NCI-H345 treated with DMSO at 0.1 percent for 48 hours (cell line): ENCODE data around the gene ANO4.

Experiments
- DNase-seq: peaks from one replicate; lab custom pipeline; 2025; ENCODE audit not compliant: unreplicated experiment; lab: John Stamatoyannopoulos, UW

The ANO4 gene

DNA sequence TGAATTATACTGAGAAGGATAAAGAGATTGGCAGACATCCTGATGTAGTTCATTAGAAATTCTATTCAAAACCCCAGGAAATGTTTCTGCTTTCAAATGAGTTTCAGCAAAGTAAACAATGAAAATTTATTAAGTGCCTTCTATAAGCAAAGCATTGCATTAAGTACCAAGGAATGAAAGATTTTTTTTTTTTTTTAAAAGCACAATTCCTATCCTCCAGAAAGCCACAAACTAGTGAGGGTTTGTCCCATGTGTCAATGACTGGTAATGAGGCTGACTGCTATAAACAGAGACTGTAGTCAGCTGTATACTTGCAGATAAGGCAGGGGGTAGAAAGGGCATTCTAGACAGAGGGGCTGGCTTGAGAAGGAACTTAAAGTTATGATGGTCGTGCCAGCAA is 6.7 kb downstream of the ANO4 start:
- no peak for DNase-seq

DNA sequence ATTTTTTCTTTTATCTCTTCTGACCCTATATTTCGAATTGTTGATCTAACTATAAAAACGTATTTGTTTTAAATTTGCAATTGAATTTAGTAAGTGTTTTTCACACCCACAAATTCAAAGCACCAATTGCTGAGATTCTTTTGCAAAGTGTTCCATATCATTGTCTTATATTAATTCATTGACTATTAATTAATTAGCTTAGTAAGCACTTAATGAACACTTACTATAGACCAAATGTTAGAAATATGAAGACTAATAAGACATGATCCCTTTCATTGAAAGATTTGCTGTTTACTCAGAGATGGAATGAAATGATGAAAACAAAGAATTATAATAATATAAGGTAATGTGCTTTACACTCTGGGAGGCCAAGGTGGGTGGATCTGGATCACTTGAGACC is 14.2 kb downstream of the ANO4 start:
- no peak for DNase-seq

DNA sequence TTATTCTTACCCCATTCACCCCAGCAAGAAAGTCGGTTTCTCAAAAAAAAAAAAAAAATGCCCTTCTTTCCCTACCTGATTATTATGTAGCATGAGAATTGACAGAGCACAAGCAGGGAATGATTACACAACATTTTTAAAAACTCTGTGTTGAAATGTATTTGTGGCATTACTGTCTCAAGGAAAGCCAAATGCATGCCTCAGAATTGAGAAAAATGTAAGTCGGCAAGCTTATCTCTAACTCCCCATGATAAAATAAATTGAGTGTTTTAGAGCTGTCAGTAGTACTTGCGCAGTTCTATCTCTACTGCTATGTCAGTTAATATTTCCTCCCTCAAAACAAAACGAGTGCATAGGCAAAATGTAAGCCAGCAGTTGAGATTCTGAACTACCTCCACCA is 25.7 kb downstream of the ANO4 start:
- no peak for DNase-seq

DNA sequence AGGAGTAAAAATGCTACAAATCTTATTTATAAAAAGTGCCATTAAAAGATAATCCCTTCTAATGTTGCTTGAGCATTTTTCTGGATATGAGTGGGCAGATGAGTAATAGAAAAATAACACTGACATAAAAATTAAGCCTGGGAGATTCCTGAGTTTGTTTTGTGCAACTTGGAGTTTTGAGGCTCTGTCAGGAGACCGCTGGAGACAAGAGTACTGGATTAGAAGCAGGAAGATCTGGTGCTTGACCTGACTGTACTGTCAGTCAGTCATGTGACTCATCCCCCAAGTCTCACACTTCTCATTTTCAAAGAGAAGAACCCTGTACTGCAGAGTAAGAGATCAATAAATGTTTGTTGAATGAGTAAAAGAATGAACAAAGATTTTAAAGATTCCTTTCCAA is 29.4 kb downstream of the ANO4 start:
- no peak for DNase-seq

DNA sequence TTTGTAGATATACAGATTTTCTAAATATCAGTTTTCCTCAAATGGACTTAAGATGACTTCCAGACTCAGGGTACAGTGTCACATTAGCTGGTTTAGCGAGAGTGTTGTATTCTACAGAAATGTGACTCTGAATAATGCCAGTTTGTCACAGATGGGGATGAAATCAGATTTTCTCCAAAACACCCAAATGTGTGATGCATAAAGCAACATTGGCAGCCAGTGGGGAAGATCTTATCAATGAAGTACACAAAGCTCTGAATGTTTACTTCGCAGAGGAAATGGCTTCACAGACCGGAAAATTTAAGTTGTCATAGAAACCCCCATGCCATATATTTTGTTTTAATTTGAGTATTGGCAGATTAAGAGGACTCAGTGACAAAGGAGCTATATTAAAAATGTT is 29.9 kb downstream of the ANO4 start:
- DNase-seq: no peak

DNA sequence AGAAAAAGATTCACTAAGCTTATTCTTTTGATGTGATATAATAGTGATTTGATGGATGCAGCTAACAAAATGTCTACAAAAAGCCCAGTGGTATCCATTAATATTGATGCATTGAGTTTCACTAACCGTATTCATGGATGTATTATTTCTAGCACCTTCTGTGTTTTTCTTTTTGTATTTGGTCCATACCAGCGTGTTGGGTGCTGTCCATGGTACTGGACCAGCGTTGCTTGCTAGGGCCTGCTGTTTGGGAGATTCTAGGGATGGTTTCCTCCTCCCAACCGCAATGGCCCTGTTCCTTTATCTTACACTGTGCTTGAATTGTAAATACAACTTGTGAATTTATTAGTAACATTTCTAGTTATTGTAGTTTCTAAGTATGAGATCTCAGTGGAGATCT is 31.7 kb downstream of the ANO4 start:
- no peak for DNase-seq

DNA sequence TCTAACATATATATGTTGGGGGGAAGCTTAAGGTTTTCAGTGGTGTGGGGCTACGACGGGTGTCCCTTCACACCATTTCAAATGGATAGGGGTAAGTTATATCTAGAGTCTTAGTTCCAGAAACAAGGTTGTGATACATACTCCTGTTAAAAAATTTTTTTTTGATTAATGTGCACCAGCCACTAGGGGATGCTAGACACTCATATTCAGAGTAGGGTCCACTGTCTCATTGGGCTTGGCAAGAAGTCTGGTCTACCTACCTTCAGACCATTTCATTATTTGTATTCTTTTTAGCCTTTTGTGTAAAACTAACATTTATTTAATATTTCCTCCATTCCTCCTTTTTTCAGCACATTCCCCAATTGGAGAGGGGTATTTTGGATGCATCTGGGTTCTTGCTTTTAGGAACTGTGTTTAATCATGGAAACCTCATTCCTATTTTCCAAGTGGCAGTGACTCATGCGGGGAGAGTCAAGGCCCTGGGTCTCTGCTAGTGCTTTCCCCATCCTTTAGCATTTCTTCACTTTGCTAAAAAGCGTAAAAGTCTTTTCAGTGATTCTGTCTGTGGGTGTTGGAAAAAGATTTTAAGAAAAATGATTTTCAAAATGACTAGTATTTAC is 33.4 kb downstream of the ANO4 start:
- DNase-seq: peak; percentile 16

DNA sequence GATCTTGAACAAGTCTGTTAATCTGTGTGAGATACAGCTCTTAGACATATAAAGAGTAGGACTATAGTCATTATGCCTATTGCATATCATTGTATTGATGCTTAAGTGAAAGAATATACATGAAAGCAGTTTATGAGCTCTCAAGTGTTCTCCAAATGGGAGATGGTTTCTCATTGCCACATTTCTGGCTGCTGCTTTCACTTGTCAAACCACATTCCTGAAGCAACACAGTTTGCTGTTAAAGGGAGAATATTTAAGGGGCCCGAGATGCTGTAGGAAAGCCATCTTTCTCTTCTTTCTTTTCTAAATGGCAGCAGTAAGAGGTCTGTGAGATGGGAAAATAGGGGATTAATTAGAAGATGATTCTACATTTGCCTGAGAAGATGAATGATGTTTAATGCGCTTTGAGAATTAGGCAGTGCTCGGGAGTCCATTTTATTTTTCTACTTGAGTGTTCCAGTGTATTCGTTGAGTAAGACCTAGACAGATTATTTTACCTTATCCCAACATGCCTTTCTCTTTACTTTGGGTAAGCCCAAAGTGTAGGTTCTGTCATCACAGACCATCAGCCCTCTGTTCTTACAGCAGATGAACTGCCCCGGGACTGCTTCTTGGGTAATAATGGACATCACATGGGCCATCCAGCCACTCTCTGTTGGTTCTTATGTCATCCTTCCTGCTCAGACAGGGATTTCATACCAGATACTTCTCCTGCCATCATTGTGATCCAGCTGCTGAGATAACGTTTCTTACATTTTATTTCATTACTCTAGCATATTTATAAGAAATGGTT is 35.6 kb downstream of the ANO4 start:
- DNase-seq: no peak

DNA sequence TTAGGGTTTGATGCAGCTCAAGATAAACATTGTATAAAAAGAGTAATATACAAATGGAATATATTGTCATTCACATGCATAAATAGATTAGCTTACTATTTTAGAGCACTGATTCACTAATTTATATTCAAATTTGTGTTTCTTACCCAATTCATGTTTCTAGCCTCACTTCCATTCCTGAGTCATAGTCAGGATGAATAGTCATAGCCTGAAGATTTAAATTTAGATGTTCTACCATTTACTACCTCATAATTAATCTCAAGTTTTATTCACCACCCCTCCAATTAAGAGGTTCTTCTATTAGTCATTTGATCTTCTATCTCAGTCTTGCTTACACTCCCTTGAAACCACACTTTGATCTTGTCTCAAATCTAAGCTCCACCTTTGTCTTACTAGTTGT is 38.7 kb downstream of the ANO4 start:
- DNase-seq: no peak

DNA sequence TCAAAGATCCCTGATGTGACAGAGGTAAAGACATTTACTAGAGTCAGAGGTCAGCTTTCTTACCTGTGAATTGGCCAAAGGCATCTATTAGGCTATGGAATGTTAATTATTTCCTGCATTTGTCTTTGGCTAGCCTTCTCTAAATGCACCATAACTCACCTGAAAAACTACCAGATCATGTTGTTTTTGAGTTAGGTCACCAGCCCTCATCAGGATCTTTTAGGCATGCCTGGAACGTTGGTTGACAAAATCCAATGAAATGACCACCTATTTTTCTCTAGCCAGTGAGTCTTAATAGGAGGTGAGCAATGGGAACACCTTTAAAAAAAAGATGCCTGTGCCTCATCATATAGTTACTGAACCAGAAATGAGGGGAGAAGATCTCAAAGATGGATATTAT is 46.2 kb downstream of the ANO4 start:
- no peak for DNase-seq

DNA sequence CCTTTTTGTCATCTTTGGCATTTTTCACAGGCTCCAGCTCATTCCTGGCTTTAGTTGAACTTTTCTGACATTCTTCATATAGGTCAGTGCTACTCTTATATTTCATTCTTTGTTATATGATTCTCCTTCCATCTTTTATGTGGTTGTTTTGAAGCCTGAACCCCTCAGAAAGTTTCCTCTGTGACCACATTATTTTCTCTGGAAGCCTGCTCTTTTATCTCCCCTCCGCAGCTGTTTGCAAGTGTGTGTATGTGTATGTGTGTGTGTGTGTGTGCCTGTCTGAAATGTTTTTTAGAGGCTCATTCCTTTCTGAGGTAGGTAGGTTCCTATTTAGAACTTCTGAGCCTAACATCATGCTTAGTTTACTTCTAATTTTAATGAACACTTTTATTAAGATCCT is 47.6 kb downstream of the ANO4 start:
- no peak for DNase-seq

DNA sequence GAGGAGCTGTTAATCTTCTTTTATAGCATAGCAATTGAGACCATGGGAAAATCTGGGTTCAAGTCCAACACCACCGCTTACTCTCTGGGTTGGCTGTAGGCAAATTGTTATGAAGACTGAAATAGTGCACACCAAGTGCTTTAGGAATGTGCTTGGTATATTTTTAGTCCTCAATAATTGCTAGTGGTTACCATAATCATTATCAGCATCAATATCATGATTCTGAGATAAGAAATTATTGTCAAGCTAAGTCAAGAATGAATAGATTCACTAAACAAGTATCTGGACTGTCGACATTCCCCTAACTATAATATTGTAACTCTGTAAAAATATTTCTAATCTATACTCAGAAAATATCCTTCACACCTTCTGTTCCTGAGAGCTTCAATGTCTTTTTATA is 48.5 kb downstream of the ANO4 start:
- DNase-seq: no peak

DNA sequence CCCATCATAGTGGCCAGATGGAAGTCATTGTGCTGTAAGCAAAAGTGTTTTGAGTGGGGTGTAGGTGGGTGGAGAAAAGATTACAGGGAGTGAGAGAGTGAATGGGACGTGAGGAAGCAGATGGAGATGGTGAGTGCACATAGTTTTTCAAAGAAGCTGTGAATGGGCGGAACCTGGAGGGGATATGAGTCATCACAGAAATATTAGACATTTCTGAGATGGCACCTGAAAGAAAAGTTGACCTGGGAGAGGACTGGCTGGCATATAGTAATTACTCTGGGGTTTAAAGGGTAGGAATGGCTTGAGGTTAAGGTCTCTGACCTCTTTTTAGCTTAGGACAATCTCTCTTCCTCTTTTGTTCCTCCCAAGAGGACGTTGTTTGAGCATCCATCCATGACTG is 50.5 kb downstream of the ANO4 start:
- no peak for DNase-seq

DNA sequence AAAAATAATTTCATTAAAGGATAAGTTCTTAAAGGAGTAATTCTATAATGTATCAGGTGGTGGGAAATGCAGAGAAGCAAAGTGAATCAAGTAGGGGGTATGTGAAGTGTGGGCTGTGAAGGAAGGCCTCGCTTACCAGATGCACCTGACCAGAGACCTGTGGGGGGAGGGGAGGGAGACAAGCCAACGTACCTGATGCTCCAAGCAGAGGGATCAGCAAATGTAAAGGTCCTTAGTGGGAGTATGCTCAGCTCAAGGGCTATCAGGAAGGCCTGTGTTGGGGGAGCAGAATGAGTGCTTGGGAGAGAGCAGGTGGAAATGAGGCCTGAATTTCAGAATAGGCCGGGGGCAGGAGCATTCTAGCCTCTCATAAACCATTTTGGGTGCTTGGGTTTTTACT is 57.1 kb downstream of the ANO4 start:
- DNase-seq: no peak

DNA sequence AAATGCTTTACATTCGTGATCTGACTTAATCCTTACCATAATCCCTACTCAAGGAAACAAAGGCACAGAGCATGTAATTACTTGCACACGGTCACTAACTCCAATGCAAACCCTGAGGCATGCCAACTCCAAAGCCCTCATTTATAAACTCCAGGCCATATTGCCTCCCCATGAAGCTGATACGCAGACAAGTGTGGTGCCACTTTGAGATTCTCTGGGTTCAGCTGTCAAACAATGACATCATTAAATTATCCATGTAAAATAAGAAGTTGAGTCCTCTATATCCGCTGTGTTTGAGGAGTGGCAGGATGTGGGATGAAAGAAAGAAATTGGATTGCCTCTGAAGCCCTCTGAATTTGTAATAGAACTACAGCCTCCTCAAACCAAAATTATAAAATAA is 62.8 kb downstream of the ANO4 start:
- DNase-seq: peak; percentile 28

DNA sequence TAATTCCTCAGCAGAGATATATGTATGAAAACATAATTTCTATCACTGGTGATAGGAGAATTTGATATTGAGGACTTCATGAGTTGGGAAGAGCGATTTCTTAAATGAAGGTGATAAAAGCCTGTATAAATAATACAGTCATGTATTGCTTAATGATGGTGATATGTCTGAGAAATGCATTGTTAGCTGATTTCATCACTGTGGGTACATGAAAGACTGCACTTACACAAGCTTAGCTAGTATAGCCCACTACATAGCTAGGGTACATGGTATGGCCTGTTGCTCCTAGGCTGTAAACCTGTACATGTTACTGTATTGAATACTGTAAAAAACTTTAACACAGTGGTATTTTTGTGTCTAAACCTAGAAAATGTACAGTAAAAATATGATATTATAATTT is 63.4 kb downstream of the ANO4 start:
- no peak for DNase-seq

DNA sequence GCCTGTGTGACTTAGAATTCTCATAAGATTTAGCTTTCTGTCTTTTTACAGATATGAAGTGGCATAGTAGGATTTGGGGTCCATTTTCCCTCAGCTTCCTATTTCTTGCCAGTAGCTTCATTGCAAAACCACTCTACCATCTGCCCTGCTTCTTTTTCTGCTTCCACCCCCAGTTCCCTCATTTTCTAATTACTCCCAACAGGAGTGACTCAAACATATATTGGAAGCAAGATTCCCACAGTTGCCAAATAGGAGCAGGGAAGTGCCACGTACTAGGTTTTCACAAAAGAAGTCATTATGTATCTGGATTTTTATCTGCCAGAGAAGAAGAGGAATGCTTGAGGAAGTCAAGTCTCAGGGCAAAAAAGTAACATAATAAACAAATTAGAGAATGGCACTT is 64.1 kb downstream of the ANO4 start:
- no peak for DNase-seq

DNA sequence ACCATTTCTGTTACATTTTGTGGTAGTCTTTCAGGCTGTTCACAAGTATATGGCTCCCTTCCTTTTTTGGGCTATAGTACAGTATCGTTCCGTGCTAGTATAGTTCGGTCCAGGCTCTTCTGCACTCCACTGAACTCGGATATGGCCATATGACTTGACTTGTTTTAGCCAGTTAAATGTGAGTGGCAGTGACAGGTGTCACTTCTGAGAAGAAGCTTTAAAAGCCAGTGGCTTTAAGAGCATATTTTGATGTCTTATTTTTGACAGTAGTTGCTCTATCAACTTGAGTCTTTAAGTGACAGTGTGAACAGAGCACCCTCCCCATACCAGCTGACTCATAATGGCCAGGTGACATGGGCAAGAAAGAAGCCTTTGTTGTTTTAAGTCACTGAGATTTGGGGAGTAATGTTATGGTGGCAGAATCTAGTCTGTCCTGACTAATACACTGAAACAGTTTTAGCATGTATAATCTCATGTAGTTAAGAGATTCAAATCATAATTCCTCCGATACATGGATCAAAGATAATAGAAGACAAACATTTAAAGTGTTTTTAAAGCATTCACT is 64.6 kb downstream of the ANO4 start:
- no peak for DNase-seq

DNA sequence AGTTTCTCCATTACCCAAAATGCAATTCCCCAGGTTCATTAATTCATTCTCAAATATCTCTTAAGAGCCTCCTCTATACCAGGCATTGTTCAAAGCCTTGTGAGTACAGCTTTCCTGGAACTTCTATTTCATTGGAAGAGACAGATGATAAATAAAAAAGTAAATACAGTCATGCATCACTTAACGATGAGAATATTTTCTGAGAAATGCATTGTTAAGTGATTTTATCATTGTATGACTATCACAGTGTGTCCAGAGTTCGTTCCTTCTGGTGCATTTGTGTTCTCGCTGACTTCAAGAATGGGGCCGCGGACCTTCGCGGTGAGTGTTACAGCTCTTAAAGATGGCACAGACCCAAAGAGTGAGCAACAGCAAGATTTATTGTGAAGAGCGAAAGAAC is 66.0 kb downstream of the ANO4 start:
- DNase-seq: peak; percentile 51

DNA sequence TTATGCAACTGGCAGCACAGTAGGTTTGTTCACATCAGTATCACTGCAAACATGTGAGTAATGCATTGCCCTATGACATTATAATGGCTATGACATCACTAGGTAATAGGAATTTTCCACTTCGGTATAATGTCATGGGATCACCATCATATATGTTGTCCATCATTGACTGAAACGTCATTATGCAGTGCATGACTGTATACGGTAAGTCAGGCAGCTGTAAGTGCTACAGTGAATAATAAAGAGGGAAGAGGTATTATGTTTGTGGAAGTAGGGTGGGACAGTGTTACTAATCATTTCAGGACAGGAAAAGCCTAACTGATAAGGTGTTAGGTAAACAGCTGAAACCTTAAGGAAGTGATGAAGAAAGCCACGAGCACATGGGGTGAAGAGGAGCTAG is 68.1 kb downstream of the ANO4 start:
- no peak for DNase-seq

DNA sequence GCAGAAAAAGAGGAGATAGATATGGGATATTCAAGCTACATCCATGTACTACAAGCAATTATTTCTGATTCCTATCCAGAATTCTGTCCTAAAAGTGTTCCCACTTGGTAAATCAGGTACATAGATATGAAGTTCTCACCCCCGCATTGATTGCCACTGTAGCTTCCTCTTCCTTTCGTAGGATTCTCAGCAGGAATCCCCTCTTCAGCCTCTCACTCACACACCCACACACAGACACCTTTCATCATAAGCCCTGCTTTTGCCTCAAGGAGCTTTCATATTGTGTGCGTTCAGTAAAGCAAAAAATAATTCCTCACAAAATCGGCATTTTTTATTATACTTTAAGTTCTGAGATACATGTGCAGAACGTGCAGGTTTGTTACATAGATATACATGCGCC is 69.8 kb downstream of the ANO4 start:
- DNase-seq: no peak

DNA sequence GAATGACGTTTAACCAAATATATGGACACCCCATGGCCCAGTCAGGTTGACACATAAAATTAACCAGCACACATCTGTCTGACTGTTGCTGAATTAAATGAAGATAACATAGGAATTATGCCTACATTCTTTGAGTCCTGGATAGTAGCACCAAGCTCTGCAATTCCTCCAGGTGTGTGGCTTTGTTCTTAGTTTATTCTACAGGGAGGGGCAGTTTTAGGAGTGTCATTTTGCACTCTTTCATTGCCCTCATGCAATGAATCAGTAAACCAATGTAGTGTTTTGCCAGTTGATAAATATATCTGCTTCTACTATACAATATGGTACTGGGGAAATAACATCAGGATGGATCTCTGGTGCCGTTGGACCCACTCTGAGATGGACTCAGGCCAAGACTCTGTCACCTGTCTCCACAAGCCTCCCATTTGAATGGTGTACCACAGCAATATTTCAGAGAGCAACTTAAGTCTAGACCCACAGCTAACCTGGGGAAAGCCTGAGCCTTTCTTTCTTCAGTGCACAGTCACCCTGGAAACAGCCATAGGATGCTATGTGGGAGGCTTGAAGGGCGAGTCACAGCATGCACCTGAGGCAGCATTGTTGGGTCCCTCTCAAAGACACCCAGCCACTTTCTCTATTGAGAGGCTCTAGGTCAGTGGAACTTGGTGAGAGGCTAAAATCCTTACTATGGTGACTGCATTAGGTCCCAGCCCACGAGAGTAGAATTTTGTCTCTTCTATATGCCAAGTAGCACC is 73.2 kb downstream of the ANO4 start:
- DNase-seq: no peak
